ENCODE measurements around the gene KLHL28.

The KLHL28 gene

GRCh38 chr14:44960646-44961045 lies 1.1 kb downstream of the KLHL28 start:
- no peak for DNase-seq (ENCODE audit: low read depth)

DNA sequence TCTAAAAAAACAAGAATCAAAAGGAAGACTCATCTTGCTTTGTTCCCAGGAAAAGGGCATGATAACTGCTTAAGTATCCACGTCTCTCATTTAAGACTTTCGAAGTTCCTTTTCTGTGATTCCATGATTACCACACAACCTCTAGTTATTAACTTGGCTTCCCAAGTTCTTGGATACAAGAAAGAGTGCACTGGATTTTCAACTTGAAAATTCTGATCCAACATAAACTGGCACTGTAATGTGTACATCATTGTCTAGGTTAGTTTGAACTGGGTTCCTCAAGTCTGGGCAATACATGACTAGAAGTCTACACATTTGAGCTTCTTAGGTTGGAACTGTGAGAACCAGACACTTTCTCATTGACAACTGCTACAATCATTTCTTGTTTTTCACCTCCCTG lies 1.6 kb downstream of the KLHL28 start:
- DNase-seq (ENCODE audit: low read depth) = no peak

GRCh38 chr14:44959538-44959937 lies 2.2 kb downstream of the KLHL28 start:
- DNase-seq (ENCODE audit: low read depth) = no peak

DNA sequence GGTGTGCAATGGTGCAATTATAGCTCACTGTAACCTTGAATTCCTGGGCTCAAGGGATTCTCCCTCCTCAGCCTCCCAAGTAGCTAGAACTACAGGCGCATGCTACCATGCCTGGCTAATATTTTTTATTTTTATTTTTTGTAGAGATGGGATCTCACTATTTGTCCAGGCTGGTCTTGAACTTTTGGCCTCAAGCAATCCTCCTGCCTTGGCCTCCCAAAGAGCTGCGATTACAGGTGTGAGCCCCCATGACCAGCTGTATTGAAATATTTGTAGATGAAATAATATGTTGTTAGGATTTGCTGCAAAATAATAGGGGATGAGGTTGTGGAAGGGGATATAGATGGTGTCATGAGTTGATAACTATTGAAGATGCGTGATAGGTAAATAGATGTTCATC lies 4.9 kb downstream of the KLHL28 start:
- no peak for DNase-seq (ENCODE audit: low read depth)

DNA sequence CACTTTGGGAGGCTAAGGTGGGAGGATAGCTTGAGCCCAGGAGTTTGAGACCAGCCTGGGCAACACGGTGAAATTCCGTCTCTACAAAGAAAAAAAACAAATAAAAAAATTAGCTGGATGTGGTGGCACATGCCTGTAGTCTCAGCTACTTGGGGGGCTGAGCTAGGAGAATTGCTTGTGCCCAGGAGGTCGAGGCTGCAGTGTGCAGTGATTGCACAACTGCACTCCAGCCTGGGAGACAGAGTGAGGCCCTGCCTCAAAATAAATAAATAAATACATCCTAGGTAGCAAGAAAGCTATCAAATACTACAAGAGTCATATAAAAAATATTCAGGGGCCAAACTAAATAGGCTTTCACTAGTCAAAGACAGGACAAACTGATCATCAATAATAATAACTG lies 6.2 kb downstream of the KLHL28 start:
- no peak for DNase-seq (ENCODE audit: low read depth)

GRCh38 chr14:44954750-44955149 lies 7.0 kb downstream of the KLHL28 start:
- DNase-seq (ENCODE audit: low read depth) = no peak

DNA sequence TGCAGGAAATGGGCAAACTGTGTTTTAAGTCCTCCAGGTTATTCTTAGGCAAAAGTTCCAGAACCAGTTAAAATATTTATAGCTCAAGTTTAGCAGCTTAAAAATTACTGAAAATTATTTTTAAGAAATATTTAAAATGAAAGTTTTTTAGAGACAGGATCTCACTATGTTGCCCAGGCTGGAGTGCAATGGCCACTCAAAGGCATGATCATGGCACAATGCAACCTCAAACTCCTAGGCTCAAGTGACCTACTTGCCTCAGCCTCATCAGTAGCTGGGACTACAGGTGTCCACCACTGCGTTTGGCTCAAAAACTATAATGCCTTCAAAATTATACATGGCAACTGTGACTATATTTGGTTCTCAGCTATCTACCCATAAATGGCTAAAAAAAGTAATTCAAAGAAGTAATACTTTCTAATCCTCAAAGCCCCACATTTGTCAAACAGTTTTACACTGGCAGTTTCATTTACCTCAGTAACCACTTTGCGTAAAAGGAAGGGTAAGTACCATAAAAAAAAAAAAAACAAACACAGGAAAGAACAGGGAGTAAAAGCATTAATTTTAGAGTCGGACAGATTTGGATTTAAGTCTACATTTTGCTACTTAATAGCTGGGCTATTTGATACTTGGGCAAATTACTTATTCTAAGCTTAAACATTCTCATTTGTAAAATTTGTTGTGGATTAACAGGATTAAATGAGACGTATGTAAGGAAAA lies 9.2 kb downstream of the KLHL28 start:
- DNase-seq (ENCODE audit: low read depth) = no peak

- no peak for DNase-seq (ENCODE audit: low read depth)
Observed at GRCh38 chr14:44951051-44951450, 10.7 kb downstream of the KLHL28 start.

DNA sequence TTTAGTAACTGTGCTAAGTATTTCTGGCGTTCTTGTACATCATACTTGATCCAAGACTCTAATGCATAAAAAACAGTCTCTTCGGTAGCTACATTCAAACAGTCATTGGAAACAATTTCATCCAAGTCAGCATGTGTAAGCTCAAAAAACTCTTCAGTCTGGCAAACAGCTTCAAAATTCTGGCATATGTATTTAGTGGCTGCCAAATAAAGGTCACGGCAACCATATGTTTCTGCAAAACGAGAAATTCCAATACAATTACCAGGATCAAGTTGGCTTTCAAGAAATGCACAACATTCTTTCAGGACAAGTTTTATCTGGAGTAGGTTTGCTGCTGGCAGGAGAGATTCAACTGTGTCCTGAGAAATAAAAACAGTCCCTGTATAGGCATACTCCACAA lies 16.5 kb downstream of the KLHL28 start:
- DNase-seq (ENCODE audit: low read depth) = no peak

- no peak for DNase-seq (ENCODE audit: low read depth)
Observed at GRCh38 chr14:44944107-44944506, 17.6 kb downstream of the KLHL28 start.

DNA sequence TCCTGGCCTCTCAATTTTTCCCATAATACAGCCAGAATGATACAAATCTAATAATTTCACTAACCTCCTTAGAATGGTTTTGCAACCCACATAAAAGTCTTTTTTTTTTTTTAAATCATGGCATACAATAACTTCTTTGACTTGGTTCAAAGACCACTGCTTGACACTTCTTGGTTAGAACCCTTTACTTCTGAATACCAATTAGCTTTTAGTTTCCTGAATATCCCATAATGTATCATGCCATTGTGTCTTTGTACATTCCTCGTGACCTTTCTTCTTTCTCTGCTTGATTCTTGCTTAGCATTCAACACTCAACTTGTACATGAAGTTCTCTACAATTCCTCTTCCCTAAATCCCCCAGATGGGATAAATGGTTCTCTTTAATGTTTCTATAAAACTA lies 19.3 kb downstream of the KLHL28 start:
- DNase-seq (ENCODE audit: low read depth) = no peak

GRCh38 chr14:44941591-44941990 lies 20.2 kb downstream of the KLHL28 start:
- DNase-seq (ENCODE audit: low read depth) = no peak

DNA sequence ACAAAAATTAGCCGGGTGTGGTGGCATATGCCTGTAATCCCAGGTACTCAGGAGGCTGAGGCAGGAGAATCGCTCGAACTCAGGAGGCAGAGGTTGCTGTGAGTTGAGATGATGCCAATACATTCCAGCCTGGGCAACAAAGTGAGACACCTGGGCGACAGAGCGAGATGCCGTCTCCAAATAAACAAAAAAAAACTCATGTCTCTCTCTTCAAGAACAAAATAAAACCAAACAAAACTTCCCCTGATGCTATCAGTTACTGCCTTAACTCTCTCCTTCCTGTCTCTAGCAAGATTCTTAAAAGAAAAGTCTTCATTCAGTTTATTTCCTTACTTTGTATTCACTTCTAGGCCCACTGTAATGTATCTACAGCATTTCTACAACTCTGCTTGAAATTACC lies 20.8 kb downstream of the KLHL28 start:
- DNase-seq (ENCODE audit: low read depth) = no peak

DNA sequence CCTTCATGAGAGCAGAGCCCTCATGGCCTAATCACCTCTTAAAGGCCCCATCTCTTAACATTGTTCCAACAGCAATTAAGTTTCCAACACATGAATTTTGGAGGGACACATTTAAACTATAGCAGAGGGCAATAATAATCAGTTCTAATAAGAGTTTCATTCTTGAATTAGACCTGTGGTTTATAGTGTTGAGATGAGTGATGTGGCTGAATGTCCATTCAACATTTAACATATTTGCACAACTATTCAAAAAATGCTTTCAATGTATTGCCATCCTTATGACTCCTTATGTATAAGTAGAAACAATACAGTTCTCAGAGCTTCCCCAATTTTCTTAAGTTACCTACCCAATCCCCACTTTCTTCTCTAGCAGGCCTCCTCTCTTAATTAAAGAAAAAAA lies 21.5 kb downstream of the KLHL28 start:
- DNase-seq (ENCODE audit: low read depth) = no peak

DNA sequence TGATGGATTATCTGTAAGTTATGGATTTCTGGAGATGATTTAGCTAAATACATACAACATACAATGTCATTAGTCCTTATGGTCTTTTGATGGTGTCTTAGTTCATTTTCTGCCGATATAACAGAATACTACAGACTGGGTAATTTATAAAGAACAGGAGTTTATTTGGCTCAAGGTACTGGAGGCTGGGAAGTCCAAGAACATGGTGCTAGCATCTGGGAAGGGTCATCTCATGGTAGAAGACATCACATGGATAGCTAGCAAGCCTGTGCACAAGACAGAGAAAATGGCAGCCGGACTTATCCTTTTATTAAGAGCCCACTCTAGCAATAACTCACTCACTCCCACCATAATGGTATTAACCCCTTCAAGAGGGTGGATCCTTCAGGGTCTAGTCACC lies 24.2 kb downstream of the KLHL28 start:
- DNase-seq (ENCODE audit: low read depth) = no peak

DNA sequence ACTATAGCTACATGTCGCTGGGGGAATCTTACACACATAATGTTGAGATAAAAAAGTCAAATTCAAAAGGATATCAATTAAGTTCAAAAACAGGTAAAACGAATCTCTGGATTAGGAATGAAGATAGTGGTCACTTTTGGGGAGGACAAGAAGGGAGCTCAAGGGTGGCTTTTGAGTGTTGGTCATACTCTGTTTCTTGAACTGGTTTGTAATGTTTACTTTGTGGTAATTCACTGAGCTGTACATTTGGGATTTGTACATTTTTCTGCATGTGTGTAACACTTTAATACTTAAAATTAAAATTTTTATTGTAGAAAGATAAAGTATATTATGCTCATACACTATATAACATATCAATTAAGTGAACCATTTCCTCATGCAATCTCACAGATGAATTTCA lies 26.6 kb downstream of the KLHL28 start:
- no peak for DNase-seq (ENCODE audit: low read depth)

DNA sequence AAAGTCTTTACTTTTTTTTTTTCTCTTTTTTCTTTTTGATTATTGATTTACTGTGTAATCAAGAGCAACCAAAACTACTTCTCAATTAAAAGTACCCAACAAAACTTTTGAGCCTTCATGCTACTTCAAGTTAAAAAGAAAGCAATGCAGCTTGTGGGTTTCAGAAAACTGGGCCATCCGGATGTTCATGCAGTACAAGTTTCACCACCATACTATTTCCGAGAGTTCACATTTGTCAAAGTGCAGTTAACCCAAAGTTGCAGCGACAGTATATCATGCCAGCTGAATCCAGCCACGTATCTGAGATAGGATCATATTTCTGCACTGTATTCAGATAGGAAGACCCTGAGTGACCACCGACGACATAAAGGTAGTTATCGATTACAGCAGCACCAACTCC lies 33.0 kb downstream of the KLHL28 start:
- DNase-seq (ENCODE audit: low read depth) = no peak

- no peak for DNase-seq (ENCODE audit: low read depth)
Observed at GRCh38 chr14:44914849-44915248, 46.9 kb downstream of the KLHL28 start.

DNA sequence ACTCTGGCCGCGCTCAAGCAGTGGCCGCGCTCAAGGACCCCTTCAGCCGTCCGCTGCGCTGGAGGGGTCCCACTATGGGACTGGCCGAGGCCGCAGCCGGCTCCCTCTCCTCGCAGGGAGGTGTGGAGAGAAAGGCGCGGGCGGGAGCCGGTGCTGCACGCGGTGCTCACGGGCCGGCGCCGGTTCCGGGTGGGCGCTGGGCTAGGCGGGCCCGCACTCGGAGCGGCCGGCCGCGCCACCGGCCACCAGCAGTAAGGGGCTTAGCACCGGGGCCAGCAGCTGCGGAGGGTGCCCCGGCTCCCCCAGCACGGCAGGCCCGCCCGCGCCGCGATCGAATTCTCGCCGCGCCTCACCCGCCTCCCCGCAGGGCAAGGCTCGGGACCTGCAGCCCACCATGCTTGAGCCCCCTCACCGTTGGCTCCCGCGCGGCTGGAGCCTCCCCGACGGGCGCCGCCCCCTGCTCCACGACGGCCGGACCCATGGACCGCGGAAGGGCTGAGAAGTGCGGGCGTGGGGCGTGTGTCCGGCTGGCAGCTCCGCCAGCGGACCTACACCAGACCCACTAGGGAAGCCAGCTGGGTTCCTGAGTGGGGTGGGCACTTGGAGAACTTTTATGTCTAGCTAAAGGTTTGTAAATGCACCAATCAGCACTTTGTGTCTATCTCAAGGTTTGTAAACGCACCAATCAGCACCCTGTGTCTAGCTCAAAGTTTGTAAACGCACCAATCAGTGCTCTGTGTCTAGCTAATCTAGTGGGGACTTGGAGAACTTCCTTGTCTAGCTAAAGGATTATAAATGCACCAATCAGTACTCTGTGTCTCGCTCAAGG lies 49.5 kb downstream of the KLHL28 start:
- no peak for DNase-seq (ENCODE audit: low read depth)

GRCh38 chr14:44910821-44911220 lies 50.9 kb downstream of the KLHL28 start:
- DNase-seq (ENCODE audit: low read depth) = no peak

- no peak for DNase-seq (ENCODE audit: low read depth)
Observed at GRCh38 chr14:44901696-44902095, 60.1 kb downstream of the KLHL28 start.

- no peak for DNase-seq (ENCODE audit: low read depth)
Observed at GRCh38 chr14:44898551-44898950, 63.2 kb downstream of the KLHL28 start.

DNA sequence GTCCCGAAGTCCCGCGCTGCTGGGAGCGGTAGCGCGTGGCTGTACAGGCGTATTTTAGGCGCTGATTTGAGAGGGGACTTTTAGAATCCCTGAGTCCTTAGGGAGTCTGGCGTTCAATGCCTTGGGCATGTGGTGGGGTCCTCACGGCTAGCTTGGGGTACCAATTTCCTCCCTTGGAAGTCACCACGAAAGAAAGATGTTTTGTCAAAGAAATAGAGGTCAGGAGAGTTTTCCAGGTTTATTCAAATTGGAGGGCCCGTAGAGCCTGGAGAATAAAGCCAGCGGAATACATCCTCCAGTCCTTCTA lies 63.9 kb downstream of the KLHL28 start:
- DNase-seq (ENCODE audit: low read depth) = no peak
